Cardiac fibroblast (primary cell): ENCODE results near the gene ADAMTS14.
A peak's percentile ranks its signal among the peaks of the same experiment; 100 is the strongest.

Experiments
- DNase-seq, 2 donors: peaks; one replicate each; pipeline versions ENCODE4 v3.0.0 to v3.0.0-alpha.2; 2010; ENCODE audit warnings: low read depth in 2 of 2
- H3K4me3 ChIP-seq, 2 donors: replicated peaks in 1 of 2; 1 replicate in 1 of 2; 2 replicates in 1 of 2; pipeline ENCODE4 v1.5.1; 2011; ENCODE audit warnings: low read depth in 2 of 2, low read length in 2 of 2, mild to moderate bottlenecking in 2 of 2, moderate library complexity in 1 of 2
- TF ChIP-seq, protein P1 (sequence below): IDR thresholded peaks from one replicate; pipeline ENCODE4 v1.5.1; 2011; ENCODE audit warnings: low read depth, mild to moderate bottlenecking, low read length, inconsistent platforms

Gene ADAMTS14

DNA sequence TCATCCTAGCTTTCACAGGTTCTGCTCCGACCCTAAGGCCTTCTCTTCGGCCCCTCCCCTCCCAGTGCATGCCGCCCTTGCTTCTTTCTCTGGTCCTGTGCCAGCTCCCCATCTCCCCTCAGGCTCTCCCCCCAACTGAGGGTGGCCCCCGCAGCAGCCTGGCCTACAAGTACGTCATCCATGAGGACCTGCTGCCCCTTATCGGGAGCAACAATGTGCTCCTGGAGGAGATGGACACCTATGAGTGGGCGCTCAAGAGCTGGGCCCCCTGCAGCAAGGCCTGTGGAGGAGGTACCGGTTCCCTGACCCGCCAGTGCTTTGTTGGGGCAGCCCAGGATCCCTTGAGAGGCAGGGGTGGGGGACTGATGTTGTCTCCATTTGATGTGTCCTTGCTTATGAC is 79.0 kb downstream of the ADAMTS14 start:
- TF ChIP-seq, protein P1, sequence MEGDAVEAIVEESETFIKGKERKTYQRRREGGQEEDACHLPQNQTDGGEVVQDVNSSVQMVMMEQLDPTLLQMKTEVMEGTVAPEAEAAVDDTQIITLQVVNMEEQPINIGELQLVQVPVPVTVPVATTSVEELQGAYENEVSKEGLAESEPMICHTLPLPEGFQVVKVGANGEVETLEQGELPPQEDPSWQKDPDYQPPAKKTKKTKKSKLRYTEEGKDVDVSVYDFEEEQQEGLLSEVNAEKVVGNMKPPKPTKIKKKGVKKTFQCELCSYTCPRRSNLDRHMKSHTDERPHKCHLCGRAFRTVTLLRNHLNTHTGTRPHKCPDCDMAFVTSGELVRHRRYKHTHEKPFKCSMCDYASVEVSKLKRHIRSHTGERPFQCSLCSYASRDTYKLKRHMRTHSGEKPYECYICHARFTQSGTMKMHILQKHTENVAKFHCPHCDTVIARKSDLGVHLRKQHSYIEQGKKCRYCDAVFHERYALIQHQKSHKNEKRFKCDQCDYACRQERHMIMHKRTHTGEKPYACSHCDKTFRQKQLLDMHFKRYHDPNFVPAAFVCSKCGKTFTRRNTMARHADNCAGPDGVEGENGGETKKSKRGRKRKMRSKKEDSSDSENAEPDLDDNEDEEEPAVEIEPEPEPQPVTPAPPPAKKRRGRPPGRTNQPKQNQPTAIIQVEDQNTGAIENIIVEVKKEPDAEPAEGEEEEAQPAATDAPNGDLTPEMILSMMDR: no peak
- no peak for DNase-seq
- H3K4me3 ChIP-seq: no peak overlapping the region

GRCh38 chr10:70751991-70752390 is 79.7 kb downstream of the ADAMTS14 start:
- no peak for DNase-seq
- TF ChIP-seq, protein P1: no peak

GRCh38 chr10:70752571-70752970 is 80.3 kb downstream of the ADAMTS14 start:
- TF ChIP-seq, protein P1: no peak
- no peak for DNase-seq
- no peak overlapping the region for H3K4me3 ChIP-seq

More at GRCh38 chr10:70751991-70752390, 79.7 kb downstream of the ADAMTS14 start:
- no peak overlapping the region for H3K4me3 ChIP-seq

GRCh38 chr10:70753026-70753663 is 80.8 kb downstream of the ADAMTS14 start:
- no peak for DNase-seq
- H3K4me3 ChIP-seq: no peak overlapping the region
- TF ChIP-seq, protein P1: no peak

DNA sequence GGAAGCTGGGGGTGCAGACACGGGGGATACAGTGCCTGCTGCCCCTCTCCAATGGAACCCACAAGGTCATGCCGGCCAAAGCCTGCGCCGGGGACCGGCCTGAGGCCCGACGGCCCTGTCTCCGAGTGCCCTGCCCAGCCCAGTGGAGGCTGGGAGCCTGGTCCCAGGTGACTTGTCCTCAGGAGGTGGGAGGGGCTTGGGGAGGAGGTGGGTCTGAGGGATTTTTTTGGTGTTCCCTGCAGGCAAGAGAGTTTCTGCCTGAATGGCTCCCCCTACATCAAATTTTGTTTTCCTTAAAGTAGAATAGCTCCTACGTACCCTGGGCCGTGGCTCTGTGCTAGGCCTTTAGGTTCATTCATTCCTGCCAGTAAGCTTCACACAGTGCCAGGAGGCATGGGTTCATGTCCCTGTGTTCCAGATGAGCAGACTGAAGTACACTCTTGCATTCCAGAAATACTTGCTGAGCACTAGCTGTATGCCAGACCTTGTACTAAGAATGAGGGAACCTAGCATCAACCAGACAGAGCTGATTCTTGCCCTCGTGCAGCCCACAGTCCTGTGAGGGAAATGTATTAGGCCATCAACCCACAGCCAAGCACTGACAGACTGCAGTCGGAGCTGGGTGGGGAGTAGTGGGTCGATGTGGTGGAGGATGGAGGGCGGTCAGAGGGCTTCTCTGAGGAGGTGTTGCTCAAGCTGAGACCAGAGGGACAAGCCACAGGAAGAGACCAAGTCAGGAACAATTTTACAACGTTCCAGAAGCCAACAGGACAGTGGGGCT is 81.7 kb downstream of the ADAMTS14 start:
- no peak overlapping the region for H3K4me3 ChIP-seq
- TF ChIP-seq, protein P1: no peak
- DNase-seq: peak; percentile 34 to 45

DNA sequence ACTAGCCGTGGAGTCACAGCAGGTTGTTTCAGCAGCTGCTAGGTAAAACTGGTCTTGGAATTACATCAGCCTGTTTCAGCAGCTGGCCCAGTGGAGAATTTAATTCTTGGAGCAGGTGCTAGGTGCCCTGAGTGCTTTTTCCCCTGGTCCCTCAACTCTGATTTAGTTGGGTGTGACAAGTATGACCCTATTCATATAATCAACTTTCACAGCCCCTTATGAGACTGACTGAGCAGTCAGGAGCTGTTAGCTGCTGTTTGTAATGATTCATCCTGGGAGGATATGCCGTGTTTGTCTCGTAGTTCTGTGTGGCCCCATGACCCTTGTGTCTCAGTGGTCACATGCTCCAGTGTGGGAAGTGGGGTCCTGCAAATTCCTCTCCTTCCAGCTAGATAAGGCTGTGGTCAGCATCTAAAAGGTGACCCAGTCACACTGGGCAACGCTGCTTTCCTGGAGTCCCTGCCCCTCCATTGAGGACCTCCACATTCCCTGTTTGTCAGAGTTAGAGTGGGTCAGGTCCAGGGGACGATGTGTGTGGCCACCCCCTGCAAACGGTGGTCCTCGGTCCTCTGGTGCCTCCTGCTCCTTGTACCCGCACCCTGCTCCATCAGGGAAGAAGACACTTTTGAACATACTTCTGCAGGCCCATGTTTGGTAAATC is 84.5 kb downstream of the ADAMTS14 start:
- TF ChIP-seq, protein P1: no peak
- H3K4me3 ChIP-seq: no peak overlapping the region
- DNase-seq: peak in 1 of 2 donors; percentile 57
